ENCODE results near the gene ABO.
"Not testable (repeated sequence)": the region's sequence is repeated elsewhere in the genome, so short reads cannot be mapped to it uniquely, and the experiment has no call there.

The ABO gene

DNA sequence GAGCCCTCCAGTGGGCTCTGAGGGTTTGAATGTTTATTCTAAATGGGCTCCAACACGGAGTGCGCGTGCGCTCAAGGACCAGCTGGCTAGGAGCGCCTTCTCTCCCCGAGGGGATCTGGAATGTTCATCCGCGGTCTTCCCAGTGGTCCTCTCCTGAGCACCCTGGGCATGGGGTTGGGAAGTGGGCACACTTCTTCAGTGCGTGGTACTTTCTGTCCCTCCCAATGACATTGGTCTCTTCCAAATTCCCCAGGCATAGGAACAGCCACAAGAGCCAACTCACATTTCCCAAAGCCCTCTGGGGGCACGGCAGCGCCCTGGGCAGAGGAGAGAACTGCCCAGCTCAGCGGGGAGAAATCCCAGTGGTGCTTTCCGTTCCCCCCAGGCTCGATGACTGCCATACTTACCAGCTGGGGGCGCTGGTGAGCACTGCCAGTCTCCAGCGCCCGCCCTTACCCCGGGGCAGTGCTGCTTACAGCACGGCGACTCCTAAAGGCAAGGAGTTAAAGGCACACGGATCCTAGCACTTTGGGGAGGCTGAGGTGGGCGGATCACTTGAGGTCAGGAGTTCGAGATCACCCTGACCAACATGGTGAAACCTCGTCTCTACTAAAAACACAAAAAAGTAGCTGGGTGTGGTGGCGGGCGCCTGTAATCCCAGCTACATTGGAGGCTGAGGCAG is 36.0 kb downstream of the ABO start:
- DNase-seq, result peak; percentile 46

GRCh38 chr9:133238272-133238850 is 36.6 kb downstream of the ABO start:
- DNase-seq, result no peak

- DNase-seq, result no peak
Observed at GRCh38 chr9:133237035-133237731, 37.8 kb downstream of the ABO start.

- DNase-seq, result not testable (repeated sequence)
Observed at GRCh38 chr9:133236291-133237034, 38.5 kb downstream of the ABO start.

DNA sequence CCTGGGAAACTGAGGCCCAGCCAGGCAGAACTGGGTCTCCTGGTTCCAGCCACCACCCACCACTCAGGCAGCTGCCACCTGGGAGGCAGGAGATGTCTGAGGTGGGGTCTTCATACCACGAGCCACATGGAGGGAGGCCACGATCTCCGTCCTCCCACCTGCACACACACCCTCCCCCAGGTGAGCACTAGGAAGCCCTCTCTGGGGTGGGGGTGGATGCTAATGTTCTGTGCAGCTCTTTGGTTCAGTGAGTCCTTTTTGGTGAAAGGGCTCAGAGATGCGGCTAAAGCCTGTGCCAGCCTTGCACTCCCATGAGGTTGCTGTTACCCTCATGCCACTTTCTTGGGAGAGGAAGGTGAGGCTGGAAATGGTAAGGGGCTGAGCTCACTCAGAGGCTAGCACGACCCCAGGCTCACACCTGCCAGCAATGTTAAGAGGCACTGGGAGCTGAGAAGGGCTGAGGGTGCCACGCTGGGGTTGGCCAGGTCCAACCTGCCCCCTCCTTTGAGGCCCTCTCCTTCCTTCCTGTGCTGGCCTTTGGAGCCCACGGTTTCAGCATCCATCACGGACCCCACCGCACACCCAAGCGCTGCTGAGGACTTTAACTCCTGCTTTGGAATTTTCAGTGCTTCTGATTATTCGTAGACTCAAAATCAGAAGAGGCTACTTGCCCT is 39.3 kb downstream of the ABO start:
- no peak for DNase-seq

DNA sequence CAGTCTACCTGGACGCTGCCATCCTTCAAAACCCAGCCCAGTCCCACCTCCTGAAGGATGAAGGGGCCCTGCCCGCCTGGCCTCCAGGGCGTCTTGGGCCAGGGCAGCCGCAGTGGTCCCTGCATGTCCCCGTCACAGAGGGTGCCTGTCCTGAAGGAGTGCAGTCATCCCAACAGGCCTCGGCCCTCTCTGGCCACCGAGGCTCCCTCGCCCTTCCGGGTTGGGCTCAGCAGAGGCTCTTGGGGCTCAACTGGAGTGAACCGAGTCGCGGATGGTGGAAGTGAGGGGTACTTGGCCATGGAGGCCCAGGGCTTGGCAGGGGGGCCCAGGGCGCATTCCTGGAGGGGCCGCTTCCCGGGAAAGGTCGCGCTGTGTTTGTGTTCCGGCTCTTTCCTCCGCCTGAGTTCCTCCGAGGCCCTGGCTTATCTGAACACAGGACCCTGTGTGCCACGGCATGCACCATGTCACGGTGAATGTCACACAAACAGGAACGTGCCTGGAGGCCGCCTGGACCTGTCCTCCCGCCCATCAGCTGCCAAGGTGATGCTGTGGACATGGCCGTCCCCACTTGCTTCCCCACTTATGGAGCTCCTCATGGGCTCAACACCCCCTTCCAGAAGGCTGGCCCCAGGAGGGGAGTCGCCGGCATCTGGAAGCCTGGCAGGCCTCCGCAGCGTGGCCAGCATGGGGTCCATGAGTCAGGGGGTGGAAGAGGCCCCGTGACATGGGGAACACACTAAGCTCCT is 40.3 kb downstream of the ABO start:
- DNase-seq, result no peak

- no peak for DNase-seq
Observed at GRCh38 chr9:133233681-133234432, 41.1 kb downstream of the ABO start.

DNA sequence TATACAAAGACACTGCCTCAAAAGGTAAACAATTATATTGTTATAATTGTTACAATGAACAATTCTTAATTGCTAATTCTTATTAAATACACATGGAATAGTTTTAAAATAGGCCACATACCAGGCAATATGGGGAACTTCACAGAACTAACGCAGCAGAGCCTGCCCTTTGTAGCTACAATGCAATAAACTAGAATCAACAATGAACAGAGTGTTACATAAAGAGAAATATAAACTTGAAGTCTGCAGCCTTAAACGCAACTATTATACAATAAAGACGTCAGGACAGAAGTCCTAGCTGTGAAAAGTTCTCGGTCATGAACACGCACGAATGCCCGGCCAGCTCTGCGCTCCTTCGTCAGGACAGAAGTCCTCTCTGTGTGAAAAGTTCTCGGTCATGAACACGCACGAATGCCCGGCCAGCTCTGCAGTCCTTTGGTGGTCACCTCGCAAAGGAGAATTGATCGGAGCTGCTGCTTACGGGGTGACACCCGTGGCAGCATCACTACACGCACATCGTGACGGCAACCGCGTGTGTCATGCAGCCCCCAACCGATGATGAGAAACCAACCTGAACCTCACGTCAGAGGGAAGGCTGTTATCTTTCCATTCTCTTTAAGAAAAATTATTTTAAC is 43.0 kb downstream of the ABO start:
- not testable (repeated sequence) for DNase-seq

- DNase-seq, result not testable (repeated sequence)
Observed at GRCh38 chr9:133230514-133230913, 44.5 kb downstream of the ABO start.

GRCh38 chr9:133230093-133230492 is 44.9 kb downstream of the ABO start:
- no peak for DNase-seq

- DNase-seq, result not testable (repeated sequence)
Observed at GRCh38 chr9:133228474-133229193, 46.4 kb downstream of the ABO start.

GRCh38 chr9:133227996-133228395 is 47.0 kb downstream of the ABO start:
- DNase-seq, result not testable (repeated sequence)

GRCh38 chr9:133227242-133227860 is 47.6 kb downstream of the ABO start:
- no peak for DNase-seq

- DNase-seq, result no peak
Observed at GRCh38 chr9:133226219-133227171, 48.5 kb downstream of the ABO start.

DNA sequence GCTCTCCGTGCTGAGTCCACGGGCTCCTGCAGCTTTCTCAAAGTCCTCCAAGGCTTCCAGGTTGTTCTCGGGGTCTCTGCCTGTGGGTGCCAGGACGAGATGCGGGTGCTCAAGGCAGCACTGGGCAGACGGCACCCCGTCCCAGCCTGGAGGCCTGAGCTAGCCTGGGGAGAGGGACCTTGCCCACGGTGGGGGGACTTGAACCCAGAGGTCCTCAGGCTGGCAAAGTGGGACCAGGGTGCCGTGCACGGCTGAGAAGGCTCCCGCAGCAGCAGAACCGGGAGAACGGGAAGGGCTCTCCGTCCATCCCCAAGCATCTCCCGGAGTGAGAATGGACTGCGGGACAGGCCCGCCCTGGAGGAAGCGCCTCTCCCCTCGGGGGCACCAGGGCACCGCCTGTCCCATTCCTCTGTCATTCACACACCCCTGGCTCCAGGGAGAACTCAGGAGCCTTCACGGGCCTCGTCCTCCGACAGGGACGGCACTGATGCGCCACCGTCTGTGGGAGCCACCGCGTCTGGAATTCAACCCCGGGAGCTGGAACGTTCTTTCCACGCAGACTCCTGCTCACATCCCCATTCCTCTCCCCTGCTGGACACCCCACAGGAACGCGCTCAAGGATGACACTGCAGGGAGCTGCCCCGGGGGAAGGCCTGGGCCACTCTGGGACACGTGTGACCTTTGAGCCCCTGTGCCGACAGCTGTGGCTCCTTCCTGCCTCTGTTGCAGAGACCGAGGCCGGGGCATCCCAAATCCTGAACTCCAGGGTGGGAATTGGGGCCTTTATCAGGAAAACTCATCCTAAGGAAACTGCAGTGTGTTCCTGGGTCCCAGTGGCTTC is 49.6 kb downstream of the ABO start:
- no peak for DNase-seq

GRCh38 chr9:133224762-133225161 is 50.2 kb downstream of the ABO start:
- no peak for DNase-seq

DNA sequence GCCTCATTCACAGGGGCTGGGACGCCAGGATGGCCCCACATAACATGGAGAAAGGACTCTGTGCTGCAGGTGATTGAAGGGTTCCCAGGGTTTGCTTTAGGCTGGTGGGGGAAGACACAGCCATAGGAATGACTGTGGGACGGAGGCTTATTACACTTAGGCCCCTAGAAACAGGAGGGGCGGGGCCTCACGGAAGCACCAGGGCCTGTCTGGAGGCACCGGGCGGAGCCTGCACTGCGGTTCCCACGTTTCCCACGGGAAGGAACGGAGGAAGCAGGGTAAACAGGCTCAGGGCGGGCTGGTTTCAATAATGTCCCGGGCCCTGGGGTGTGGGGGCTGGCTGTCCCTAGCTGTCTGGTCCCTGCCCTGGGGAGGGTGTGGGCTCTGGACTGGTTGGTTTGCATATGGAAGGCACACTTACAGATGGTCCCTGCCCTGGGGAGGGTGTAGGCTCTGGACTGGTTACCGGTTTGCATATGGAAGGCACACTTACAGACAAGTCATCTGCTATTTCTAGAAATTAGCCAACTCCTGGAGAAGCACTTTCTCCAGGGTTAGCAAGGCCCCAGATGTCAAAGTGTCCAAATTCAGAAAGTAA is 51.7 kb downstream of the ABO start:
- not testable (repeated sequence) for DNase-seq

All from stimulated activated naive CD4-positive, alpha-beta T cell treated with Interleukin-2 at 50 U/mL for 16 hours (primary cell).